Measurements from ENCODE around the gene ZFHX3. TPM values are rescaled to one million over a fixed set of nuclear protein-coding genes. Genes with fewer than 3 reads are reported as not detected.

Gene ZFHX3
- total RNA-seq, 1 experiment from 2014 or later: 1.5 TPM

GRCh38 chr16:73022534-73022933 lies 25.4 kb downstream of the ZFHX3 start:
- no CpG with 5 or more reads among the region's 7 CpGs for WGBS (ENCODE audit: extremely low coverage, insufficient read length, low lambda C conversion rate)
- Mint-ChIP-seq H3K4me1 (peaks cover 12 to 18% of the 10 kb centered on the region in 2 experiments), H3K9me3 (no peaks in the 10 kb centered on the region), H3K36me3 (ENCODE audit: insufficient read depth in 1 of 3, low read depth in 3 of 3) (no peaks in the 10 kb centered on the region), H3K4me3 (no peak overlapping the region), H3K27me3 (ENCODE audit: low read depth) (peaks cover 91% of the 10 kb centered on the region), H3K27ac (no peak overlapping the region)
- no peak overlapping the region for H3K9ac ChIP-seq (ENCODE audit: extremely low read depth, insufficient read length, low read length)
- H2AFZ ChIP-seq (ENCODE audit: low read length): no peak overlapping the region
- H3K14ac ChIP-seq (ENCODE audit: insufficient read depth, low read length): no peak overlapping the region
- TF ChIP-seq CTCF (conservative IDR thresholded peaks at IDR 0.05): no peak
- H3K27ac ChIP-seq (ENCODE audit: insufficient read length, low read depth, low read length): no peak overlapping the region
- no peaks in the 10 kb centered on the region for H4K20me1 ChIP-seq (ENCODE audit: control insufficient read depth, insufficient read depth, insufficient read length)
- no peak overlapping the region for H4K91ac ChIP-seq (ENCODE audit: insufficient read length, low read depth, low read length)
- no peaks in the 10 kb centered on the region for H3K23me2 ChIP-seq (ENCODE audit: insufficient read length, low read depth, low read length, poor library complexity, severe bottlenecking)
- H3K4me2 ChIP-seq (ENCODE audit: insufficient read depth, insufficient read length, low read length): no peak overlapping the region
- H3K56ac ChIP-seq (ENCODE audit: insufficient read length, low read depth, low read length): no peak overlapping the region
- H2BK20ac ChIP-seq (ENCODE audit: low read depth, low read length, poor library complexity, severe bottlenecking): no peak overlapping the region
- no peak for DNase-seq
- no peak overlapping the region for H2BK5ac ChIP-seq (ENCODE audit: insufficient read length, low read length)
- H2BK12ac ChIP-seq (ENCODE audit: insufficient read length, low read depth, low read length): no peak overlapping the region
- no peaks in the 10 kb centered on the region for H3K9me3 ChIP-seq (ENCODE audit: control insufficient read depth, low read depth, low read length)
- no peak overlapping the region for H3K18ac ChIP-seq (ENCODE audit: insufficient read length, low read depth, low read length)
- H3K79me1 ChIP-seq (ENCODE audit: insufficient read depth, low read depth, low read length, poor library complexity, severe bottlenecking): no peaks in the 10 kb centered on the region
- peaks cover 3% of the 10 kb centered on the region; the same call in 1 of the 2 replicates for H3K4me1 ChIP-seq (ENCODE audit: insufficient read depth, low read length)
- H4K8ac ChIP-seq (replicated peaks; ENCODE audit: insufficient read length, low read depth, low read length): no peak overlapping the region
- H3T11ph ChIP-seq (ENCODE audit: low read length): no peak overlapping the region
- no peaks in the 10 kb centered on the region for H3K79me2 ChIP-seq (ENCODE audit: insufficient read depth, low read length)
- H2BK15ac ChIP-seq (ENCODE audit: low read depth, low read length): no peak overlapping the region
- H4K5ac ChIP-seq (ENCODE audit: insufficient read length, low read depth, low read length): no peak overlapping the region
- H3K4ac ChIP-seq (ENCODE audit: low read depth, low read length): no peak overlapping the region
- H3K23ac ChIP-seq (ENCODE audit: insufficient read length, low read depth, low read length): no peak overlapping the region
- H3K27me3 ChIP-seq (ENCODE audit: insufficient read depth, low read length): peaks cover 17% of the 10 kb centered on the region
- H2BK120ac ChIP-seq (ENCODE audit: low read depth, low read length, poor library complexity, severe bottlenecking): no peak overlapping the region
- no peak overlapping the region for H2AK5ac ChIP-seq (ENCODE audit: insufficient read length, low read length)

All from H9 (cell line).